ENCODE results near the gene PCDH1. TPM values are rescaled to one million over a fixed set of nuclear protein-coding genes. Genes with fewer than 3 reads are reported as not detected.

PCDH1 gene
- total RNA-seq, 4 donors from 2014 or later: 85.1 to 172 (median 119) TPM

- TF ChIP-seq POLR2A (IDR thresholded peaks at IDR 0.05) (no peak), CTCF (IDR thresholded peaks at IDR 0.05) (no peak)
- intact Hi-C loops (cut with DNase I; ENCODE audit: low total_unique reads): no loop called here
- WGBS, 2 donors: 84 to 91% methylated on average over 24 of the region's 24 CpGs
- no peak overlapping the region for H3K4me3 ChIP-seq (ENCODE audit: low read depth, poor library complexity, severe bottlenecking)
- no peak for DNase-seq (ENCODE audit: low spot score in 2 of 2)
Measured at GRCh38 chr5:141864371-141865370, 13.5 kb downstream of the PCDH1 start.

- no peak for DNase-seq (ENCODE audit: low spot score in 2 of 2)
- TF ChIP-seq POLR2A (IDR thresholded peaks at IDR 0.05) (no peak), CTCF (IDR thresholded peaks at IDR 0.05) (no peak)
- H3K4me3 ChIP-seq (ENCODE audit: low read depth, poor library complexity, severe bottlenecking): no peak overlapping the region
- 94% methylated on average over 18 to 20 of the region's 20 CpGs for WGBS, 2 donors
- intact Hi-C loops (cut with DNase I; ENCODE audit: low total_unique reads): no loop called here
Measured at GRCh38 chr5:141863569-141864178, 14.5 kb downstream of the PCDH1 start.

- DNase-seq (ENCODE audit: low spot score in 2 of 2): no peak
- intact Hi-C loops (cut with DNase I; ENCODE audit: low total_unique reads): no loop called here
- no peak for TF ChIP-seq POLR2A (IDR thresholded peaks at IDR 0.05)
- TF ChIP-seq CTCF (IDR thresholded peaks at IDR 0.05): no peak
- H3K4me3 ChIP-seq (ENCODE audit: low read depth, poor library complexity, severe bottlenecking): no peak overlapping the region
- 81 to 90% methylated on average over 12 to 16 of the region's 16 CpGs for WGBS, 2 donors
Measured at GRCh38 chr5:141862936-141863543, 15.2 kb downstream of the PCDH1 start.

GRCh38 chr5:141861194-141861593 is 17.0 kb downstream of the PCDH1 start:
- no peak for TF ChIP-seq CTCF (IDR thresholded peaks at IDR 0.05)
- no peak for TF ChIP-seq POLR2A (IDR thresholded peaks at IDR 0.05)
- intact Hi-C loops (cut with DNase I; ENCODE audit: low total_unique reads): no loop called here
- no peak overlapping the region for H3K4me3 ChIP-seq (ENCODE audit: low read depth, poor library complexity, severe bottlenecking)
- no peak for DNase-seq (ENCODE audit: low spot score in 2 of 2)
- 81 to 82% methylated on average over 5 of the region's 5 CpGs for WGBS, 2 donors

GRCh38 chr5:141858079-141858765 is 20.0 kb downstream of the PCDH1 start:
- H3K4me3 ChIP-seq (ENCODE audit: low read depth, poor library complexity, severe bottlenecking): no peak overlapping the region
- no peak for DNase-seq (ENCODE audit: low spot score in 2 of 2)
- TF ChIP-seq CTCF (IDR thresholded peaks at IDR 0.05) (no peak), POLR2A (IDR thresholded peaks at IDR 0.05) (no peak)
- intact Hi-C loops (cut with DNase I; ENCODE audit: low total_unique reads): no loop called here
- 26 to 29% methylated on average over 5 of the region's 5 CpGs for WGBS, 2 donors

All from lower leg skin (tissue), 4 donors.